B cell (primary cell): Measurements from ENCODE around the gene MSS51. TPM values are rescaled to one million over a fixed set of nuclear protein-coding genes. Genes with fewer than 3 reads are reported as not detected.

Experiments used
- ATAC-seq: fragments of 200-7000 bp; cut with Tn5 transposase; one replicate; pipeline ENCODE4 v1.10.0; 2021; ENCODE audit warnings: low read depth, mild to moderate bottlenecking, moderate number of reproducible peaks, moderate library complexity
- CTCF ChIA-PET: fragments of 350-600 bp; sonication (Branson Sonifier 250); formaldehyde crosslinking; loops from one replicate; lab custom pipeline; 2021; ENCODE audit warnings: antibody characterized with exemption, inconsistent platforms; lab: Charles Lee
- POLR2A ChIA-PET: fragments of 350-600 bp; sonication (Branson Sonifier 250); formaldehyde crosslinking; loops from one replicate; lab custom pipeline; 2021; ENCODE audit warnings: antibody characterized with exemption; lab: Charles Lee
- DNase-seq: peaks from one replicate; pipeline ENCODE4 v3.0.0; 2013
- H2AFZ ChIP-seq: 2 replicates; pipeline ENCODE4 v1.6.1; 2012; ENCODE audit warnings: mild to moderate bottlenecking, low read depth, low read length; ENCODE audit not compliant: insufficient read depth, poor library complexity, severe bottlenecking
- H3K27ac ChIP-seq, 2 donors: 1 replicate in 1 of 2; 2 replicates in 1 of 2; pipeline ENCODE4 v1.5.1; 2012 to 2013; ENCODE audit warnings: low read length in 2 of 2, mild to moderate bottlenecking in 2 of 2, moderate library complexity in 1 of 2
- H3K27me3 ChIP-seq, 4 experiments: fragments of 200-600 bp in 1 of 4; sonication (generic) in 1 of 4; replicated peaks in 1 of 4; 1 replicate in 2 of 4; 2 replicates in 2 of 4; pipeline versions ENCODE4 v1.6.1 to v1.7.0; 2013 to 2016; ENCODE audit warnings: low read length in 3 of 4, mild to moderate bottlenecking in 2 of 4, mixed read lengths in 1 of 4, moderate library complexity in 1 of 4; ENCODE audit not compliant: insufficient read depth in 4 of 4, control insufficient read depth in 3 of 4; ENCODE audit errors: control extremely low read depth in 1 of 4
- H3K36me3 ChIP-seq, 2 experiments: replicated peaks in 1 of 2; 1 replicate in 1 of 2; 2 replicates in 1 of 2; pipeline versions ENCODE4 v1.6.1 to v1.7.1; 2013; ENCODE audit warnings: low read length in 1 of 2; ENCODE audit not compliant: insufficient read depth in 2 of 2, control insufficient read depth in 1 of 2; ENCODE audit errors: control extremely low read depth in 1 of 2, extremely low read depth in 1 of 2
- H3K4me1 ChIP-seq, 2 donors: fragments of 200-600 bp in 1 of 2; sonication (generic) in 1 of 2; 1 replicate in 1 of 2; 2 replicates in 1 of 2; pipeline versions ENCODE4 v1.5.1 to v1.6.1; 2013 to 2017; ENCODE audit warnings: low read length in 2 of 2; ENCODE audit not compliant: control insufficient read depth in 2 of 2, insufficient read depth in 2 of 2
- H3K4me2 ChIP-seq: replicated peaks from 2 replicates; pipeline ENCODE3; 2012; ENCODE audit warnings: mild to moderate bottlenecking, low read depth, low read length; ENCODE audit not compliant: poor library complexity, severe bottlenecking
- H3K4me3 ChIP-seq, 5 experiments: fragments of 200-600 bp in 1 of 5; sonication (generic) in 1 of 5; 1 replicate in 3 of 5; 2 replicates in 2 of 5; pipeline versions ENCODE4 v1.5.1 to v1.7.0; 2011 to 2016; ENCODE audit warnings: low read length in 4 of 5, mild to moderate bottlenecking in 4 of 5, low read depth in 2 of 5, control low read depth in 1 of 5, moderate library complexity in 1 of 5; ENCODE audit not compliant: insufficient read depth in 1 of 5; ENCODE audit errors: control extremely low read depth in 1 of 5, extremely low read depth in 1 of 5
- H3K79me2 ChIP-seq: fragments of 200-600 bp; sonication (generic); one replicate; pipeline ENCODE4 v1.6.0; 2016; ENCODE audit warnings: low read length; ENCODE audit not compliant: control insufficient read depth, insufficient read depth
- H3K9ac ChIP-seq: fragments of 200-600 bp; sonication (generic); 2 replicates; pipeline ENCODE4 v1.6.1; 2017; ENCODE audit warnings: mild to moderate bottlenecking, low read length, moderate library complexity
- H3K9me3 ChIP-seq, 3 donors: one replicate each; pipeline versions ENCODE4 v1.6.1 to v1.7.1; 2013; ENCODE audit warnings: low read length in 2 of 3; ENCODE audit not compliant: control insufficient read depth in 2 of 3, insufficient read depth in 1 of 3; ENCODE audit errors: control extremely low read depth in 1 of 3
- H4K20me1 ChIP-seq: 2 replicates; pipeline ENCODE4 v1.6.0; 2012; ENCODE audit warnings: mild to moderate bottlenecking, low read length; ENCODE audit not compliant: insufficient read depth, control insufficient read depth, poor library complexity, severe bottlenecking
- H3K27ac Mint-ChIP-seq: one replicate; pipeline ENCODE4 v1.8.0; 2021; ENCODE audit warnings: mixed read lengths
- H3K27me3 Mint-ChIP-seq: one replicate; pipeline ENCODE4 v1.8.0; 2021; ENCODE audit warnings: mixed read lengths
- H3K4me1 Mint-ChIP-seq: one replicate; pipeline ENCODE4 v1.8.0; 2021; ENCODE audit warnings: mixed read lengths
- H3K4me3 Mint-ChIP-seq: one replicate; pipeline ENCODE4 v1.8.0; 2021; ENCODE audit warnings: mixed read lengths
- H3K9me3 Mint-ChIP-seq: one replicate; pipeline ENCODE4 v1.8.0; 2022; ENCODE audit warnings: mixed read lengths; ENCODE audit not compliant: insufficient read depth
- CTCF ChIP-seq: fragments of 200-600 bp; IDR thresholded peaks from one replicate; pipeline ENCODE4 v1.8.0; 2022; ENCODE audit warnings: antibody characterized with exemption, mild to moderate bottlenecking
- EZH2 ChIP-seq: IDR thresholded peaks from 2 replicates; pipeline ENCODE4 v1.6.1; 2012; ENCODE audit warnings: borderline replicate concordance, low read depth, mild to moderate bottlenecking, moderate library complexity, low read length; ENCODE audit not compliant: insufficient read depth, poor library complexity, severe bottlenecking
- WGBS: methylation state at CpG from one replicate; pipeline ENCODE4 v1.1.5; 2013; ENCODE audit warnings: missing lambda C conversion rate; ENCODE audit not compliant: insufficient coverage; 5-methylcytosine and 5-hydroxymethylcytosine counted together
- intact Hi-C: fragments of 100-400 bp; cut with micrococcal nuclease; formaldehyde crosslinking; loops from one replicate; pipeline ENCODE4 v1.10.0; 2022
- polyA plus RNA-seq: library from polyadenylated mRNA; depleted of rRNA; stranded (reverse); fragments of >200 nt; gene quantifications from 2 replicates; pipeline ENCODE4 v1.2.3, GENCODE V29; 2012
- total RNA-seq, 2 donors: library from RNA; stranded (reverse); fragments of 120-200 nt in 1 of 2; gene quantifications; 1 replicate in 1 of 2; 2 replicates in 1 of 2; pipeline versions ENCODE4 v1.2.3 to v1.2.4, GENCODE V29; 2013 to 2022

The MSS51 gene
- total and polyA plus RNA-seq, 2 donors (not counting 1 experiment from before 2014, with no cell fraction given) = 4.7 to 6.4 TPM

- TF ChIP-seq EZH2 = no peak
- no peak for TF ChIP-seq CTCF
- intact Hi-C loops = no loop called here
- no peaks in the 10 kb centered on the region for H3K4me1 Mint-ChIP-seq
Observed at GRCh38 chr10:73446926-73447325, 13.6 kb upstream of the MSS51 start.

GRCh38 chr10:73444457-73444856 lies 11.1 kb upstream of the MSS51 start:
- DNase-seq (no peak), ATAC-seq (no peak)
- Histone ChIP-seq H3K36me3 (peaks cover 26 to 33% of the 10 kb centered on the region in 2 experiments), H3K9ac (no peak overlapping the region), H3K4me2 (no peak overlapping the region), H3K27ac (no peak overlapping the region), H3K4me1 (no peaks in the 10 kb centered on the region), H3K9me3 (no peaks in the 10 kb centered on the region), H4K20me1 (no peaks in the 10 kb centered on the region), H3K27me3 (no peaks in the 10 kb centered on the region), H2AFZ (no peak overlapping the region), H3K4me3 (no peak overlapping the region), H3K79me2 (no peaks in the 10 kb centered on the region)
- 0% methylated on average over 1 of the region's 1 CpG for WGBS
- Mint-ChIP-seq H3K9me3 (no peaks in the 10 kb centered on the region), H3K4me1 (no peaks in the 10 kb centered on the region), H3K27ac (no peak overlapping the region), H3K27me3 (no peaks in the 10 kb centered on the region), H3K4me3 (no peak overlapping the region)
- POLR2A ChIA-PET = no interaction called here
- CTCF ChIA-PET = interaction anchor here (1.4 kb wide), 1 partner anchor 84 kb away, joined by 3 read pairs; no protein-coding TSS in a partner anchor
- intact Hi-C loops = no loop called here
- TF ChIP-seq CTCF = no peak
- TF ChIP-seq EZH2 = no peak

More at GRCh38 chr10:73446926-73447325, 13.6 kb upstream of the MSS51 start:
- Histone ChIP-seq H3K4me3 (no peak overlapping the region), H3K27ac (no peak overlapping the region), H3K36me3 (peaks cover 18 to 35% of the 10 kb centered on the region in 2 experiments), H3K9ac (no peak overlapping the region), H3K27me3 (no peaks in the 10 kb centered on the region), H3K4me1 (no peaks in the 10 kb centered on the region), H2AFZ (no peak overlapping the region), H3K9me3 (no peaks in the 10 kb centered on the region), H3K4me2 (no peak overlapping the region), H3K79me2 (no peaks in the 10 kb centered on the region), H4K20me1 (no peaks in the 10 kb centered on the region)
- POLR2A ChIA-PET = no interaction called here
- H3K9me3 Mint-ChIP-seq = no peaks in the 10 kb centered on the region
- no peak overlapping the region for H3K27ac Mint-ChIP-seq
- ATAC-seq (no peak), DNase-seq (no peak)
- CTCF ChIA-PET = interaction anchor here (0.5 kb wide), 1 partner anchor 351 kb away, joined by 3 read pairs; no protein-coding TSS in a partner anchor
- H3K27me3 Mint-ChIP-seq = no peaks in the 10 kb centered on the region
- H3K4me3 Mint-ChIP-seq = no peak overlapping the region
